Measurements from ENCODE around the gene TXLNB.

The TXLNB gene

GRCh38 chr6:139201378-139201777, 90.4 kb downstream of the TXLNB start:
- peaks cover 9% of the 10 kb centered on the region for H3K4me1 Mint-ChIP-seq
- no peak overlapping the region for H3K27ac Mint-ChIP-seq
- H3K4me3 Mint-ChIP-seq, result no peak overlapping the region
- H3K27me3 Mint-ChIP-seq, result no peaks in the 10 kb centered on the region
- peaks cover 8% of the 10 kb centered on the region for H3K36me3 Mint-ChIP-seq
- peaks cover 5% of the 10 kb centered on the region for H3K9me3 Mint-ChIP-seq
- no peak for ATAC-seq

GRCh38 chr6:139198529-139199288, 93.1 kb downstream of the TXLNB start:
- Mint-ChIP-seq H3K9me3 (no peaks in the 10 kb centered on the region), H3K36me3 (no peaks in the 10 kb centered on the region), H3K27me3 (no peaks in the 10 kb centered on the region), H3K4me1 (peaks cover 9% of the 10 kb centered on the region), H3K27ac (no peak overlapping the region), H3K4me3 (no peak overlapping the region)
- no peak for ATAC-seq

DNA sequence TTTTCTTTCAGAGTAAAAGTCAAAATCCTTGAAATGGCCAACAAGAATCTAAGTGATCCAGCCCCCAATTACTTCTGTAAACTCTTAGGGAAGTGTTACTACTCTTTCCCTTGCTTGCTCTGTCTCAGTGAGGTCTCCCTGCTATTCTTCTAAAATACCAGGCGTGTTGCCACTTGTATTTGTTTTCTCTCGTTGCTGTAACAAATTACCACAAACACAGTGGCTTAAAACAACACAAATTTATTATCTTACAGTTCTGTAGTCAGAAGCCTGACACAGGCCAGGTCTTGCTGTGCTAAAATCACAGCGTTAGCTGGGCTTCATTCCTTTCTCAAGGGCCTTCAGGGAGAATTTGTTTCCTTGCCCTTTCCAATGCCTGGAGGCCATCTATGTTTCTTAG, 97.1 kb downstream of the TXLNB start:
- ATAC-seq, result no peak
- Mint-ChIP-seq H3K4me1 (peaks cover 9% of the 10 kb centered on the region), H3K4me3 (no peak overlapping the region), H3K27ac (no peak overlapping the region), H3K9me3 (no peaks in the 10 kb centered on the region), H3K27me3 (no peaks in the 10 kb centered on the region), H3K36me3 (no peaks in the 10 kb centered on the region)
